ENCODE data around the gene SF3B2.

The SF3B2 gene

DNA sequence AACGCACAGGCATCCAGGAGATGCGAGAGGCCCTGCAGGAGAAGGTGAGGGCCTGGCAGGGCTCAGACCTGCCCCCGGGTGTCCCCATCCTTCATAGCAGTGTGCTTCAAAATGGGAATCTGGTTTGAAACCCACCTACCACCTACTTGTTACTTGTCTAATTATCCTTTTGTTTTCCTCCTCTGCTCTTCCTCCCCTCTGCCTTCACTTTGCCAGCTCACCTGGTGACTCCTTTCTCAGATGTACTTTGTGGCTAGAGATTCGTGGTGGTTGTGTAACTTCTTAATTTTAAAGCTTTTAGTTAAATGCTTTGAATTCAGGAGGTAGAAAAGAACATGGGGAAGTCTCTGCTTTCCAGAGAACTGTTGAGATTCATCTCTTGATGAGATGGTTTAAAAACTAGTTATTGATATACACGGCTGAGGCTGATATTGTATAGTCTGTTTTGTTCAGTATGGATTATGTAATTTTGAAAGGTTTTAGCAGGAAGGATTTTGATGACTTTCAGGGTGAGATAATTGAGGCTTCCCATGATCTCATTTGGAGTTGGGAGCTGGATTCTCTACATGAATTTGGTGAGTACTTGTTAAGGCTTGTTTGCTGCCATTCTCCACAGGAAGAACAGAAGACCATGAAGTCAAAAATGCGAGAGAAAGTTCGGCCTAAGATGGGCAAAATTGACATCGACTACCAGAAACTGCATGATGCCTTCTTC, 8.0 kb downstream of the SF3B2 start:
- Histone ChIP-seq H3K9ac (ENCODE audit: low read depth, low read length) (no peak overlapping the region), H3K4me3 (ENCODE audit: low read depth, low read length) (no peak overlapping the region), H3K27me3 (ENCODE audit: control insufficient read depth, insufficient read depth, low read length) (no peaks in the 10 kb centered on the region), H3K9me3 (ENCODE audit: control insufficient read depth, insufficient read depth, low read length) (no peaks in the 10 kb centered on the region), H3K4me1 (ENCODE audit: control insufficient read depth, insufficient read depth, low read length) (no peaks in the 10 kb centered on the region), H3K36me3 (ENCODE audit: control insufficient read depth, insufficient read depth, low read length) (peaks cover 72% of the 10 kb centered on the region)

DNA sequence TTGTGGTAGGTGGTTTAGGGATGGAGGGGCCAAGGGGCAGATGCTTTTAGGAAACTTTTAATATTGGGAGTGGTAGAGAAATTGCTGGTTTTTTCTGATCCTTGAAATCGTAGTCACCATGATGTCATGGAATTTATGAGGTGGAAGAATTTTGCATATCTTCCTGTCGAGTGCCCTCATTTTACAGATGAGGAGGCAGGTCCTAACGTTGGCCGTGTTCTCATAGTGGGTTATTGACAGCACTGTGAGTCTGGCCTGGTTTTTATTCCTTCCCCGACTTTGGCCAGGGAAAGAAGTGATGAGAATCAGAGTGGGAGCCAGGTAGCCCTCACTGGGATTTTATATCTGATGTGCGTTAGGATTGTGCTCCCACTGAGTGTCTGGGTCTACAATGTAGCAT, 9.1 kb downstream of the SF3B2 start:
- H3K9me3 ChIP-seq (ENCODE audit: control insufficient read depth, insufficient read depth, low read length), result no peaks in the 10 kb centered on the region
- H3K27me3 ChIP-seq (ENCODE audit: control insufficient read depth, insufficient read depth, low read length), result no peaks in the 10 kb centered on the region
- H3K36me3 ChIP-seq (ENCODE audit: control insufficient read depth, insufficient read depth, low read length), result peaks cover 68% of the 10 kb centered on the region
- no peak overlapping the region for H3K4me3 ChIP-seq (ENCODE audit: low read depth, low read length)
- no peak overlapping the region for H3K9ac ChIP-seq (ENCODE audit: low read depth, low read length)
- H3K4me1 ChIP-seq (ENCODE audit: control insufficient read depth, insufficient read depth, low read length), result no peaks in the 10 kb centered on the region

DNA sequence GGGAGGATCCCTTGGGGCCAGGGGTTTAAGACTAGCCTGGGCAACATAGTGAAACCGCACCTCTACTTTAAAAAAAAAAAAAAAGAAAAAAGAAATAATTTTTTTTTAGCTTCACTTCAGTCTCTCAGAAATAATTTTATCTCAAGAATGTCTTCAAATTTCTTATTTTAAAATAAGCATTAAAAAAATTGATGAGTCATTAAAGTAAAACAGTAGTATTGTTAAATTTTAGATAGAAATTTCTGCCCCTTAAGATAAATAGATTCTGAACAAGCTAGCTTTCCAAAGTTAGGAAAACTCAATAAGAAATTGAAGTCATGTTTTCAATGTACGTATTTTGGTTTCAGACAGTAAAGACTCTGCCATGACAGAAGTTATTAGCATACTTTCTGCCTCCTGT, 10.2 kb downstream of the SF3B2 start:
- Histone ChIP-seq H3K9me3 (ENCODE audit: control insufficient read depth, insufficient read depth, low read length) (no peaks in the 10 kb centered on the region), H3K27me3 (ENCODE audit: control insufficient read depth, insufficient read depth, low read length) (no peaks in the 10 kb centered on the region), H3K4me3 (ENCODE audit: low read depth, low read length) (no peak overlapping the region), H3K4me1 (ENCODE audit: control insufficient read depth, insufficient read depth, low read length) (no peaks in the 10 kb centered on the region), H3K36me3 (ENCODE audit: control insufficient read depth, insufficient read depth, low read length) (peaks cover 74% of the 10 kb centered on the region), H3K9ac (ENCODE audit: low read depth, low read length) (no peak overlapping the region)

DNA sequence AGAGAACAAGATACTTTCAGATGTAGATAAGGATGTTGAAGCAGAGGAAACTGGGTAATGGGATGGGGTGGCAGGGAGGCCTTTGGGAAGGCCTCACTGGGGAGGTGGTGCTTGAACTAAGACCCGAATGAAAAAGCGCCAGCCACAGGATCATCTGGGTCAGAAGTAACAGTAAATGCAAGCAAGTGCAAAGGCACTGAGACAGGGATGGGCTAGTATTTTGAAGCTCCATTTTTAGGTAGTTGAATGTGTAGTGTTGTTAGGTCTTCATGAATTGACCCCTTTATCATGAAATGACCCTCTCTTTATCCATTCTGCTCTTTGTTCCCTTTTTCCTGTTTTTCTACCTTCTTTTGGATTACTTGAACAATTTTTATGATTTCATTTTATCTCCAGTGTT, 11.7 kb downstream of the SF3B2 start:
- peaks cover 5% of the 10 kb centered on the region for H3K4me1 ChIP-seq (ENCODE audit: control insufficient read depth, insufficient read depth, low read length)
- no peaks in the 10 kb centered on the region for H3K9me3 ChIP-seq (ENCODE audit: control insufficient read depth, insufficient read depth, low read length)
- H3K9ac ChIP-seq (ENCODE audit: low read depth, low read length), result no peak overlapping the region
- H3K4me3 ChIP-seq (ENCODE audit: low read depth, low read length), result no peak overlapping the region
- H3K36me3 ChIP-seq (ENCODE audit: control insufficient read depth, insufficient read depth, low read length), result peaks cover 74% of the 10 kb centered on the region
- H3K27me3 ChIP-seq (ENCODE audit: control insufficient read depth, insufficient read depth, low read length), result no peaks in the 10 kb centered on the region

DNA sequence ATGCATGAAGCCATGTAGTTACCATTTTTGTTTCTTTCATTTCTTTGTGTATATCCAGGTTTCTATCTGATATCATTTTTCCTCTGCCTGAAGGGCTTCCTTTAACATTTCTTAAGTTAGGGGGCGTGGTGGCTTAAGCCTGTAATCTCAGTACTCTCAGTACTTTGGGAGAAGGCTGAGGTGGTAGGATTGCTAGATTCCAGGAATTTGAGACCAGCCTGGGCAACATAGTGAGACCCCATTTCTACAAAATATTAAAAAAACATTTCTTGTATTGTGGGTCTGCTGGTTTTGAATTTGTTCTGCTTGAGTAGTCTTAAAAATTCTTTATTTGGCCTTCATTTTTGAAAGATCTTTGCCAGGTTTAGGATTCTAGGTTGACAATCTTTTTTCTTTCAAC, 12.4 kb downstream of the SF3B2 start:
- H3K9me3 ChIP-seq (ENCODE audit: control insufficient read depth, insufficient read depth, low read length), result no peaks in the 10 kb centered on the region
- no peaks in the 10 kb centered on the region for H3K27me3 ChIP-seq (ENCODE audit: control insufficient read depth, insufficient read depth, low read length)
- H3K4me1 ChIP-seq (ENCODE audit: control insufficient read depth, insufficient read depth, low read length), result peaks cover 5% of the 10 kb centered on the region
- H3K9ac ChIP-seq (ENCODE audit: low read depth, low read length), result no peak overlapping the region
- H3K4me3 ChIP-seq (ENCODE audit: low read depth, low read length), result no peak overlapping the region
- peaks cover 70% of the 10 kb centered on the region for H3K36me3 ChIP-seq (ENCODE audit: control insufficient read depth, insufficient read depth, low read length)

DNA sequence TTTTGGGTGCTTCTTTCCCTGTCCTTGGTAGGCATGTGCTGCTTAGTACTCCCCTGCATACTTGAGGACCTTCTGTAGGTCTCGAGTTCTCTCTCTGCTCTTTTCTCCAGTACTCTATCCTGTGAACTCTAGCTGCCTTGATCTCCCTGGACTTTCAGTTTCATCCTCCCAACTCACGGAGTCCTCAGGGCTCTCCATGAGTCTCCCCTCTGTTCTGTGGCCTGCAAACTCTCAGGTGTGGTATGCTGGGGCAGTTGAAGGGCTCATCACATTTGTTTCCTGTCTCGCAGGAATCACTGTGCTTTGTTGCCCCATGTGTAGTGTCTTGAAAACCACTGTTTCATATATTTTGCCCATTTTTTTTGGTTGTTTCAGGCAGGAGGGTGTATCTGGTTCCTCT, 14.6 kb downstream of the SF3B2 start:
- Histone ChIP-seq H3K4me3 (ENCODE audit: low read depth, low read length) (no peak overlapping the region), H3K4me1 (ENCODE audit: control insufficient read depth, insufficient read depth, low read length) (peaks cover 5% of the 10 kb centered on the region), H3K9ac (ENCODE audit: low read depth, low read length) (no peak overlapping the region), H3K27me3 (ENCODE audit: control insufficient read depth, insufficient read depth, low read length) (no peaks in the 10 kb centered on the region), H3K9me3 (ENCODE audit: control insufficient read depth, insufficient read depth, low read length) (no peaks in the 10 kb centered on the region), H3K36me3 (ENCODE audit: control insufficient read depth, insufficient read depth, low read length) (peaks cover 48% of the 10 kb centered on the region)

DNA sequence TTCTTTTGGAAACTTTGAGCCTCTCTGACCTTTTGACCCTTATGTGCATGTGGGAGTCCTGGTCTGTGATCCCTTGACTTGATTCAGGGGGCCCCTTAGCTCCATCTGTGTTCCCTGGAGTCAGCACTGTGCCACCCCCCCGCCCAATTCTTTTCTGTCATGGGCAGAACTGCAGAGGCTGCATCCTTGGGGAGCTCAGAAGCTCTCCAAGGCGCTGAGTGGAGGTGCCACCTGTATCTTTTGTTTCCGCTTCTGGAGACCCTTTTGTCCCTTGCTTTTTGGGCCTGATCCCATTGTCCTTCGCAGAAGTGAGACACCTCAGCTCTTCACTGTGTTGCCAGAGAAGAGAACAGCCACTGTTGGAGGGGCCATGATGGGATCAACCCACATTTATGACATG, 15.5 kb downstream of the SF3B2 start:
- peaks cover 43% of the 10 kb centered on the region for H3K36me3 ChIP-seq (ENCODE audit: control insufficient read depth, insufficient read depth, low read length)
- H3K9me3 ChIP-seq (ENCODE audit: control insufficient read depth, insufficient read depth, low read length), result no peaks in the 10 kb centered on the region
- H3K9ac ChIP-seq (ENCODE audit: low read depth, low read length), result no peak overlapping the region
- H3K27me3 ChIP-seq (ENCODE audit: control insufficient read depth, insufficient read depth, low read length), result no peaks in the 10 kb centered on the region
- H3K4me1 ChIP-seq (ENCODE audit: control insufficient read depth, insufficient read depth, low read length), result peaks cover 5% of the 10 kb centered on the region
- no peak overlapping the region for H3K4me3 ChIP-seq (ENCODE audit: low read depth, low read length)

DNA sequence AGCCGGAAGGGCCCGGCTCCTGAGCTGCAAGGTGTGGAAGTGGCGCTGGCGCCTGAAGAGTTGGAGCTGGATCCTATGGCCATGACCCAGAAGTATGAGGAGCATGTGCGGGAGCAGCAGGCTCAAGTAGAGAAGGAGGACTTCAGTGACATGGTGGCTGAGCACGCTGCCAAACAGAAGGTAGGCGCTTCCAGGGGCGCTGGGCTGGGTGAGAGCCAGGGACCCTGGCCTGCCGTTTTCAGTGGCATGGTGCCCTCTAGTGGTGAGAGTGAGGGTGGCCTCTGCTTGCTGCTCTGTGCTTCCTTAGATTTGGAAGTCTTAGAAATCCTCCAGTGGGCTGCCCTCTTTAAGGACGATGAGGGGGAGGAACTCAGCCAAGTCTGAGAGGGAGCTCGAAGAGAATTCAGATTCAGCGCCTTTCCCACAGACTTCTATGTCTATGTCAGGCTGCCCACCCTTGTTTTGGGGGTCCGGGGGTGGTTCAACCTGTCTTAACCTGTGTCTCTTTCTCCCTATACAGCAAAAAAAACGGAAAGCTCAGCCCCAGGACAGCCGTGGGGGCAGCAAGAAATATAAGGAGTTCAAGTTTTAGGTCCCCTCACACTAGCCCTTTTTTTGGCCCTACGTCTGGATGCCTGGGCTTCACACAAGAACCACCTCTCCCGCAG, 16.1 kb downstream of the SF3B2 start:
- Histone ChIP-seq H3K4me3 (ENCODE audit: low read depth, low read length) (no peak overlapping the region), H3K9me3 (ENCODE audit: control insufficient read depth, insufficient read depth, low read length) (no peaks in the 10 kb centered on the region), H3K9ac (ENCODE audit: low read depth, low read length) (no peak overlapping the region), H3K27me3 (ENCODE audit: control insufficient read depth, insufficient read depth, low read length) (no peaks in the 10 kb centered on the region), H3K36me3 (ENCODE audit: control insufficient read depth, insufficient read depth, low read length) (peaks cover 37% of the 10 kb centered on the region), H3K4me1 (ENCODE audit: control insufficient read depth, insufficient read depth, low read length) (peaks cover 5% of the 10 kb centered on the region)

DNA sequence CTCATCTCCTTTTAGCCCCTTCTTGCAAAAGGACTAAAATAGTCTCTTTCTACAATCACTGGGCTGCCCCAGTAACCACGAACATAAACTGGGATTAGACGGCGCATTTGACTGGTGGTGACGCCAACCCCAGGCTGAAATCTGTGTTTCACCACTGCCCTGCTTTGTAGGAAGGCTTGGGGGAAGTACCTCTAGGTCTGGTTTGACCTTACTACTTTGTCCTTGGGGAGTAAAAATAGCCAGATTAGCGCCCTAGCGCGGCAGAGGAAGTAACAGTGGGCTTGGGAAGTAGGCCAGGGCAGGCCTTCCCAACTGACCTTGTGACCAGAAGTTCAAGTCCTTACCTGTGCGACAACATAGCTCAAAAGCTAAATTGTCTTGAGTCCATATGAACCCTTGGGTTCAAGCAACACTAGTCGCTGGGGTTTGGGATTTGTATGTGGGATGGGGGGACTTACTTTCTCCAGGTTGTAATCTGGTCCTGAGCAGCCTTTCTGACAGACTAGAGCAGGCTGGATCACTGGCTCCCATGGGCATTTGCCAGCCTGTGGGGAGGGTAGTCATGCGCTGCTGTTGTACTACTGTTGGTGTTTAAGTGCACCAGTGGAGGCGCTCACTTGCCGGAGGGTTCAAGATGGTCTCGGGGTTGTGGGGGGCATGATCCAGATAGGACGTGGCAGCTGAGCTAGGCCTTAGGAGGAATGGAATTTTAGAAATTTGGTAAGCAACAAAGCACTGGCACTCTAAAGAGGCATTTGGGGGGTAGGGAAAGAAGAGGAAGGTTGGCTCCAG, 17.0 kb downstream of the SF3B2 start:
- peaks cover 5% of the 10 kb centered on the region for H3K4me1 ChIP-seq (ENCODE audit: control insufficient read depth, insufficient read depth, low read length)
- no peaks in the 10 kb centered on the region for H3K9me3 ChIP-seq (ENCODE audit: control insufficient read depth, insufficient read depth, low read length)
- H3K4me3 ChIP-seq (ENCODE audit: low read depth, low read length), result peak overlapping the region; percentile 71
- H3K27me3 ChIP-seq (ENCODE audit: control insufficient read depth, insufficient read depth, low read length), result no peaks in the 10 kb centered on the region
- peaks cover 29% of the 10 kb centered on the region for H3K36me3 ChIP-seq (ENCODE audit: control insufficient read depth, insufficient read depth, low read length)
- H3K9ac ChIP-seq (ENCODE audit: low read depth, low read length), result peak overlapping the region; percentile 47

DNA sequence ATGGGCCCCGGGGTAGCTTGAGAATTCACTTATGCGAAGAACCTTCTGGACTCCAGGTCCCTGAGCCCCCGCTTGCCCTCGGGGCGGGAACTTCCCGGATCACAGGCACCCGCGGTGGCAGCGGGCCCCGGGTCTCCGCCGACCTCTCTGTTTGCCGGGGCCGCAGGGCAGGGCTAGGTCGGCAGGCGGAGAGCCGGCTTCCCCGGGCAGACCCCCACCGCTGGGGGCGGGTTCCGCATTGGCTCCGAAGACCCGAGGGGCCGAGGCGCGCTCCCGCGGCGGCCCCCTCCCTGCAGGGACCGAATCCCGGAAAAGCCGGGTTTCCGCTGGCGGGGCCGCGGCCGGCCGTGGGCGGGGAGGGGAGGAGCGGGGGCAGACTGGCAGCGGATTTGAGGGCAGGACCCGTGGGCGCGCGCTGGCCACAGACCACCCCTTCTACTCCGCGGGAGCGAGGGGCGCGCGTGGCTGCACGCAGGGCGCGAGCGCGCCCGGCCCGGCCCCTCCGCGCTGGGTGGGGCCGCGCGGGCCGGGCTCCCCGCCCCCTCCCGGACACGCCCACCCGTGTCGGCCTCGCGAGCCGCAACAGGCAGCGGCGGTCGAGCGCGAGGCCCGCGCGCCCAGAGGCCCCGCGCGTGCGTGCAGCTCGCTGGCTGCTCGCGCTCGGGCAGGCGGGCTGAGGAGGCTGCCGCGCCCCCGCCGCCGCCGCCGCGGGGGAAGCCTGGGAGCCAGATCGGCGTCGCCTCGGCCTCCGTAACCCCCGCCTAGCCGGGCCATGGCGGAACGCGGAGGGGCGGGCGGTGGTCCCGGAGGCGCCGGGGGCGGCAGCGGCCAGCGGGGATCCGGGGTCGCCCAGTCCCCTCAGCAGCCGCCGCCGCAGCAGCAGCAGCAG, 17.8 kb downstream of the SF3B2 start, which contains the start of gene PACS1:
TSS of gene PACS1 (plus strand) at position 558 of the 889 bp plus-strand sequence. CDS start at position 773, 215 bp downstream.
- Histone ChIP-seq H3K4me1 (ENCODE audit: control insufficient read depth, insufficient read depth, low read length) (peaks cover 5% of the 10 kb centered on the region), H3K36me3 (ENCODE audit: control insufficient read depth, insufficient read depth, low read length) (peaks cover 22% of the 10 kb centered on the region), H3K9me3 (ENCODE audit: control insufficient read depth, insufficient read depth, low read length) (no peaks in the 10 kb centered on the region), H3K4me3 (ENCODE audit: low read depth, low read length) (peak within 1 kb of the TSS; percentile 71), H3K9ac (ENCODE audit: low read depth, low read length) (peak within 1 kb of the TSS; percentile 47), H3K27me3 (ENCODE audit: control insufficient read depth, insufficient read depth, low read length) (no peaks in the 10 kb centered on the region)
